Rectal smooth muscle tissue (tissue), 1 donor: Measurements from ENCODE around the gene TDRKH.

Source experiments
- H3K27ac ChIP-seq: one replicate; pipeline ENCODE4 v1.7.0; 2013; ENCODE audit warnings: low read depth, low read length, inconsistent platforms
- H3K27me3 ChIP-seq: one replicate; pipeline ENCODE4 v1.7.0; 2013; ENCODE audit warnings: low read length; ENCODE audit not compliant: control insufficient read depth, insufficient read depth
- H3K36me3 ChIP-seq: one replicate; pipeline ENCODE4 v1.7.0; 2013; ENCODE audit warnings: low read length; ENCODE audit not compliant: control insufficient read depth, insufficient read depth
- H3K4me1 ChIP-seq: one replicate; pipeline ENCODE4 v1.7.0; 2013; ENCODE audit warnings: low read length; ENCODE audit not compliant: control insufficient read depth, insufficient read depth
- H3K4me3 ChIP-seq: one replicate; pipeline ENCODE4 v1.7.0; 2013; ENCODE audit warnings: low read length
- H3K9ac ChIP-seq: one replicate; pipeline ENCODE4 v1.7.0; 2013; ENCODE audit warnings: low read length

The TDRKH gene

GRCh38 chr1:151831256-151831591 lies 40.9 kb upstream of the TDRKH start:
- Histone ChIP-seq H3K27ac (no peak overlapping the region), H3K4me3 (peak overlapping the region; percentile 45), H3K4me1 (no peaks in the 10 kb centered on the region), H3K27me3 (peaks cover 3% of the 10 kb centered on the region), H3K36me3 (no peaks in the 10 kb centered on the region), H3K9ac (peak overlapping the region; percentile 12)

DNA sequence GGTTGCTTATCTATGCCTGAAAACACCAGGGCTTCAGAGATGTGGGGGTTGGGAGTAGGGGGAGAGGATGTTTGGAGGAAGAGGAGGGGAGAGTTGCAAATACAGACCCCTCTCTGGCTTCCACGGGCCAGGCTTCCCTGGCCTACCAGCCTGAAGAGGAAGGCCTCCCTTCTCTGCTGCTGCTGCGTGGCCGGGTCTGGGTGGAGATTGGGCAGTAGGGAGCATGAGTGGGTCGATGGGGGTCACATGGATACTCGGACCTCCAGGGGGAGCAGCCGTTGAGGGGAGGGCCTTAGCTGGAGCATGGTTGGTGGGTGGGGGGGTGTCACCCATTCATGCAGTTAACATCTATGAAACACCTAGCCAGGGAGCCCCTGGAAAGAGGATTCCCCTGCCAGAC lies 39.8 kb upstream of the TDRKH start:
- Histone ChIP-seq H3K27ac (no peak overlapping the region), H3K27me3 (peaks cover 3% of the 10 kb centered on the region), H3K9ac (no peak overlapping the region), H3K4me3 (no peak overlapping the region), H3K36me3 (no peaks in the 10 kb centered on the region), H3K4me1 (no peaks in the 10 kb centered on the region)

GRCh38 chr1:151829352-151830046 lies 39.2 kb upstream of the TDRKH start:
- Histone ChIP-seq H3K27ac (no peak overlapping the region), H3K4me1 (no peaks in the 10 kb centered on the region), H3K36me3 (no peaks in the 10 kb centered on the region), H3K4me3 (no peak overlapping the region), H3K27me3 (peaks cover 3% of the 10 kb centered on the region), H3K9ac (no peak overlapping the region)

GRCh38 chr1:151828921-151829320 lies 38.6 kb upstream of the TDRKH start:
- no peaks in the 10 kb centered on the region for H3K36me3 ChIP-seq
- no peak overlapping the region for H3K4me3 ChIP-seq
- peaks cover 3% of the 10 kb centered on the region for H3K27me3 ChIP-seq
- no peaks in the 10 kb centered on the region for H3K4me1 ChIP-seq
- H3K27ac ChIP-seq: no peak overlapping the region
- H3K9ac ChIP-seq: no peak overlapping the region

- no peaks in the 10 kb centered on the region for H3K4me1 ChIP-seq
- no peak overlapping the region for H3K9ac ChIP-seq
- no peak overlapping the region for H3K27ac ChIP-seq
- H3K27me3 ChIP-seq: peaks cover 3% of the 10 kb centered on the region
- H3K36me3 ChIP-seq: no peaks in the 10 kb centered on the region
- no peak overlapping the region for H3K4me3 ChIP-seq
Observed at GRCh38 chr1:151827853-151828252, 37.6 kb upstream of the TDRKH start.

GRCh38 chr1:151825751-151826660 lies 35.7 kb upstream of the TDRKH start:
- Histone ChIP-seq H3K4me1 (no peaks in the 10 kb centered on the region), H3K27ac (no peak overlapping the region), H3K36me3 (no peaks in the 10 kb centered on the region), H3K4me3 (no peak overlapping the region), H3K27me3 (no peaks in the 10 kb centered on the region), H3K9ac (no peak overlapping the region)

- H3K27ac ChIP-seq: no peak overlapping the region
- no peaks in the 10 kb centered on the region for H3K4me1 ChIP-seq
- H3K4me3 ChIP-seq: no peak overlapping the region
Observed at GRCh38 chr1:151825204-151825603, 34.9 kb upstream of the TDRKH start.

GRCh38 chr1:151823175-151823574 lies 32.9 kb upstream of the TDRKH start:
- Histone ChIP-seq H3K27ac (no peak overlapping the region), H3K27me3 (no peaks in the 10 kb centered on the region), H3K36me3 (no peaks in the 10 kb centered on the region), H3K4me3 (no peak overlapping the region), H3K4me1 (no peaks in the 10 kb centered on the region), H3K9ac (no peak overlapping the region)

More at GRCh38 chr1:151825204-151825603, 34.9 kb upstream of the TDRKH start:
- no peaks in the 10 kb centered on the region for H3K27me3 ChIP-seq
- H3K36me3 ChIP-seq: no peaks in the 10 kb centered on the region
- no peak overlapping the region for H3K9ac ChIP-seq

- H3K4me1 ChIP-seq: no peaks in the 10 kb centered on the region
- H3K27ac ChIP-seq: no peak overlapping the region
- H3K4me3 ChIP-seq: no peak overlapping the region
- H3K27me3 ChIP-seq: no peaks in the 10 kb centered on the region
- H3K9ac ChIP-seq: no peak overlapping the region
- no peaks in the 10 kb centered on the region for H3K36me3 ChIP-seq
Observed at GRCh38 chr1:151822404-151822803, 32.1 kb upstream of the TDRKH start.

GRCh38 chr1:151820940-151821339 lies 30.6 kb upstream of the TDRKH start:
- no peaks in the 10 kb centered on the region for H3K36me3 ChIP-seq
- no peak overlapping the region for H3K9ac ChIP-seq
- no peak overlapping the region for H3K27ac ChIP-seq
- H3K4me1 ChIP-seq: no peaks in the 10 kb centered on the region
- no peak overlapping the region for H3K4me3 ChIP-seq
- no peaks in the 10 kb centered on the region for H3K27me3 ChIP-seq

GRCh38 chr1:151819976-151820623 lies 29.8 kb upstream of the TDRKH start:
- no peaks in the 10 kb centered on the region for H3K36me3 ChIP-seq
- H3K9ac ChIP-seq: no peak overlapping the region
- H3K4me3 ChIP-seq: no peak overlapping the region
- no peaks in the 10 kb centered on the region for H3K27me3 ChIP-seq
- H3K27ac ChIP-seq: no peak overlapping the region
- H3K4me1 ChIP-seq: no peaks in the 10 kb centered on the region

DNA sequence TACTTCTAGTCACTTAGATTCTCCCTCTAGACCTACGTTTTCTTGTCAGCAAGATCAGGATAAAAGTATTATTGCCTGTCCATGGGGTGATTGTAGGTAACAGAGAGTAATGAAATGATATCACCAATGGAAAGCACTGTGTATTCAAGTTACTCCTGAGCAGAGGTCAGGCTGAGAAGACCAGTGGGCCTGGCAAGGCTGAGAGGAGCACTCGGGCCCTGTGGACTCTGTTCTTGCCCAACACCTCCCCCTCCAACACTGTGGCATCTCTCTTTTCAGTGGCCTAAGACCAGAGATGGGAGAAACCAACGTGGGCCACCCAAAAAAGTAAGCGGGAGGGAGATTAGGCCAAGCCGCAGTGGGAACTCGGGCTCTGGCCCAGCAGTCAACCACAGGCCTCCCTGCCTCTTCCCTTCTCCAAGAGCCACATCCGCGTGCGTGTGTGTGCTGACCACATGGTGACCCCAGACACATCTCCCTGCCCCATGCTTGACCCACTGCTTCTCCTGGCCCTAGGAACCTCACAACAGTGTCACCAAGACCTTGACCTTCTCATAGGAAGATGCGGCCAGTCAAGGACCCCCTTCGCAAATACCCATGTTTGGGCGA lies 29.0 kb upstream of the TDRKH start:
- Histone ChIP-seq H3K27ac (no peak overlapping the region), H3K4me3 (no peak overlapping the region), H3K4me1 (no peaks in the 10 kb centered on the region), H3K9ac (no peak overlapping the region), H3K27me3 (no peaks in the 10 kb centered on the region), H3K36me3 (no peaks in the 10 kb centered on the region)
